Ishikawa (cell line): ENCODE data around the gene LTBP3.
A peak's percentile ranks its signal among the peaks of the same experiment; 100 is the strongest.

ENCODE experiments used
- CREB1 ChIP-seq: IDR thresholded peaks from 2 replicates; pipeline ENCODE4 v1.6.1; 2012; ENCODE audit warnings: low read depth
- EGR1 ChIP-seq: IDR thresholded peaks from 2 replicates; pipeline ENCODE4 v1.6.1; 2012
- EP300 ChIP-seq: IDR thresholded peaks from 2 replicates; pipeline ENCODE4 v1.6.1; 2012; ENCODE audit warnings: borderline replicate concordance
- FOXM1 ChIP-seq: IDR thresholded peaks from 2 replicates; pipeline ENCODE4 v1.6.1; 2012; ENCODE audit warnings: low read depth, borderline replicate concordance
- NFIC ChIP-seq: IDR thresholded peaks from 2 replicates; pipeline ENCODE4 v1.6.1; 2012
- RAD21 ChIP-seq: IDR thresholded peaks from 2 replicates; pipeline ENCODE4 v1.6.1; 2012; ENCODE audit warnings: low read depth
- TCF12 ChIP-seq: IDR thresholded peaks from 2 replicates; pipeline ENCODE4 v1.6.1; 2012; ENCODE audit warnings: low read depth
- TEAD4 ChIP-seq: IDR thresholded peaks from 2 replicates; pipeline ENCODE4 v1.6.1; 2012
- YY1 ChIP-seq: IDR thresholded peaks from 2 replicates; pipeline ENCODE4 v1.6.1; 2012; ENCODE audit warnings: low read depth
- ZBTB7A ChIP-seq: IDR thresholded peaks from 2 replicates; pipeline ENCODE4 v1.6.1; 2012; ENCODE audit warnings: low read depth
- TF ChIP-seq, protein P1 (sequence below): IDR thresholded peaks from 2 replicates; pipeline ENCODE4 v1.6.1; 2012; ENCODE audit warnings: low read depth, mild to moderate bottlenecking

DNA sequence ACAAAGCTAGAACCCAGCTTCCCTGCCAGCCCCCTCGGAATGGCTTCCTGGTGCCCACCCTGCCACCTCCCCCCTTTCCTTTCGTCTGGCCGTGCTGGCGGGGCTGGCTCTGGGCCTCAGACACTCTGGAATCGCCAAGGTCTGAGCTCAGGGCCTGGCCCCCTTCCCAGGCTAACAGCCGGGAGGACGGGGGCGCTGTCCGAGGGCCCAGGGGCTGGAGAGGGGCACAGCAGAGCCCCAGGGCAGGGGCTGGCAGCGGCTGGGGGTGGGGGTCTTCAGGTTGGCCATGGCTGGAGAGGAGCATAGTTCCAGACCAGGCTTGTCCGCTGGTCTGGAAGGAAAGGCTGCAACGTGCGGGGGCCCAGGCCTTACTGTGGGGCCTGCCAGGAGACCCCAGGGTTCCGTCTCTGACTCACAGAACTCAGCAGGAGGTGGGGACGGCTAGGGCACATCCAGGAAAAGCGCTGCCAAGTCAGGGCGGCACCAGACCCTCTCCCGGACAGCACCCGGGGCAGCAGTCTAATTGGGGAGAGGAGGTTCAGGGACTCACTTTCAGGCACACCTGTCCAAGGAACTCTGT, 861 bp upstream of the LTBP3 start:
- peak; percentile 93 for TF ChIP-seq EP300
- TF ChIP-seq RAD21, result peak; percentile 1; the same call in 1 of the 2 replicates
- 0 out of 2 replicates have a peak, but pooled peaks have one; percentile 42 for TF ChIP-seq YY1
- TF ChIP-seq ZBTB7A, result peak; percentile 97
- TF ChIP-seq TEAD4, result peak; percentile 64
- TF ChIP-seq FOXM1, result peak; percentile 86
- TF ChIP-seq, protein P1, sequence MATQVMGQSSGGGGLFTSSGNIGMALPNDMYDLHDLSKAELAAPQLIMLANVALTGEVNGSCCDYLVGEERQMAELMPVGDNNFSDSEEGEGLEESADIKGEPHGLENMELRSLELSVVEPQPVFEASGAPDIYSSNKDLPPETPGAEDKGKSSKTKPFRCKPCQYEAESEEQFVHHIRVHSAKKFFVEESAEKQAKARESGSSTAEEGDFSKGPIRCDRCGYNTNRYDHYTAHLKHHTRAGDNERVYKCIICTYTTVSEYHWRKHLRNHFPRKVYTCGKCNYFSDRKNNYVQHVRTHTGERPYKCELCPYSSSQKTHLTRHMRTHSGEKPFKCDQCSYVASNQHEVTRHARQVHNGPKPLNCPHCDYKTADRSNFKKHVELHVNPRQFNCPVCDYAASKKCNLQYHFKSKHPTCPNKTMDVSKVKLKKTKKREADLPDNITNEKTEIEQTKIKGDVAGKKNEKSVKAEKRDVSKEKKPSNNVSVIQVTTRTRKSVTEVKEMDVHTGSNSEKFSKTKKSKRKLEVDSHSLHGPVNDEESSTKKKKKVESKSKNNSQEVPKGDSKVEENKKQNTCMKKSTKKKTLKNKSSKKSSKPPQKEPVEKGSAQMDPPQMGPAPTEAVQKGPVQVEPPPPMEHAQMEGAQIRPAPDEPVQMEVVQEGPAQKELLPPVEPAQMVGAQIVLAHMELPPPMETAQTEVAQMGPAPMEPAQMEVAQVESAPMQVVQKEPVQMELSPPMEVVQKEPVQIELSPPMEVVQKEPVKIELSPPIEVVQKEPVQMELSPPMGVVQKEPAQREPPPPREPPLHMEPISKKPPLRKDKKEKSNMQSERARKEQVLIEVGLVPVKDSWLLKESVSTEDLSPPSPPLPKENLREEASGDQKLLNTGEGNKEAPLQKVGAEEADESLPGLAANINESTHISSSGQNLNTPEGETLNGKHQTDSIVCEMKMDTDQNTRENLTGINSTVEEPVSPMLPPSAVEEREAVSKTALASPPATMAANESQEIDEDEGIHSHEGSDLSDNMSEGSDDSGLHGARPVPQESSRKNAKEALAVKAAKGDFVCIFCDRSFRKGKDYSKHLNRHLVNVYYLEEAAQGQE, result peak; percentile 16; the same call in 1 of the 2 replicates
- TF ChIP-seq NFIC, result peak; percentile 99
- TF ChIP-seq EGR1, result no peak; the same call in none of the 2 replicates
- TF ChIP-seq TCF12, result peak; percentile 96
- TF ChIP-seq CREB1, result no peak
